GM19035 (cell line): Measurements from ENCODE around the gene CALCR.
"Not testable (repeated sequence)": the region's sequence is repeated elsewhere in the genome, so short reads cannot be mapped to it uniquely, and the experiment has no call there.

Experiments used
- ATAC-seq: cut with Tn5 transposase; IDR thresholded peaks from one replicate; pipeline ENCODE4 v1.9.1; 2021; ENCODE audit not compliant: unreplicated experiment

The CALCR gene

GRCh38 chr7:93574646-93575554 lies at the start of gene CALCR:
CALCR (minus strand) TSS chr7:93574724; CDS start chr7:93486981, 87,743 bp downstream.
- ATAC-seq, result no peak

- no peak for ATAC-seq
Observed at GRCh38 chr7:93623816-93624215, 49.3 kb upstream of the CALCR start.

- ATAC-seq, result no peak
Observed at GRCh38 chr7:93622036-93623033, 47.8 kb upstream of the CALCR start.

GRCh38 chr7:93620864-93621263 lies 46.3 kb upstream of the CALCR start:
- ATAC-seq, result no peak

GRCh38 chr7:93620057-93620456 lies 45.5 kb upstream of the CALCR start:
- ATAC-seq, result no peak

- no peak for ATAC-seq
Observed at GRCh38 chr7:93601363-93601762, 26.8 kb upstream of the CALCR start.

- ATAC-seq, result no peak
Observed at GRCh38 chr7:93594250-93594649, 19.7 kb upstream of the CALCR start.

GRCh38 chr7:93592588-93593266 lies 18.2 kb upstream of the CALCR start:
- ATAC-seq, result no peak

- ATAC-seq, result not testable (repeated sequence)
Observed at GRCh38 chr7:93591224-93592050, 16.9 kb upstream of the CALCR start.

GRCh38 chr7:93586479-93586865 lies 11.9 kb upstream of the CALCR start:
- not testable (repeated sequence) for ATAC-seq

- not testable (repeated sequence) for ATAC-seq
Observed at GRCh38 chr7:93585694-93586478, 11.4 kb upstream of the CALCR start.

- ATAC-seq, result no peak
Observed at GRCh38 chr7:93579431-93579830, 4.9 kb upstream of the CALCR start.

- no peak for ATAC-seq
Observed at GRCh38 chr7:93578762-93579161, 4.2 kb upstream of the CALCR start.

GRCh38 chr7:93575555-93576399 lies 1.3 kb upstream of the CALCR start:
- ATAC-seq, result no peak

GRCh38 chr7:93574269-93574645 lies 267 bp downstream of the CALCR start:
- ATAC-seq, result no peak

GRCh38 chr7:93569189-93569588 lies 5.3 kb downstream of the CALCR start:
- no peak for ATAC-seq

GRCh38 chr7:93566876-93567275 lies 7.6 kb downstream of the CALCR start:
- no peak for ATAC-seq

- no peak for ATAC-seq
Observed at GRCh38 chr7:93563584-93563983, 10.9 kb downstream of the CALCR start.
